ENCODE measurements around the gene ZNF829. TPM values are rescaled to one million over a fixed set of nuclear protein-coding genes. Genes with fewer than 3 reads are reported as not detected.

ZNF829 gene
- total and polyA plus RNA-seq, 2 of the 4 experiments (the other 2 are of a cell fraction): 0.58 to 3.0 TPM

GRCh38 chr19:36950335-36951119 is 34.4 kb upstream of the ZNF829 start:
- Histone ChIP-seq H3K27ac (ENCODE audit: insufficient read depth, low read length) (no peak overlapping the region), H3K36me3 (ENCODE audit: control insufficient read depth, insufficient read depth, low read length) (peaks cover 15% of the 10 kb centered on the region), H4K5ac (ENCODE audit: low read depth, low read length) (no peak overlapping the region), H3K9me3 (ENCODE audit: control insufficient read depth, insufficient read depth, low read length) (peaks cover 43% of the 10 kb centered on the region), H2BK20ac (ENCODE audit: low read depth, low read length) (no peak overlapping the region), H3K4me2 (ENCODE audit: low read depth, low read length) (no peak overlapping the region), H2BK120ac (ENCODE audit: low read depth, low read length) (no peak overlapping the region), H3K56ac (ENCODE audit: extremely low read depth, insufficient read depth, low read length) (no peak overlapping the region), H3K79me1 (ENCODE audit: low read depth in 1 of 2, low read length in 2 of 2) (no peaks in the 10 kb centered on the region), H2AK9ac (replicated peaks; ENCODE audit: low read depth, low read length, poor library complexity) (no peak overlapping the region), H2BK15ac (ENCODE audit: low read depth, low read length) (no peak overlapping the region), H3K9me1 (ENCODE audit: insufficient read depth, low read length) (no peaks in the 10 kb centered on the region), H3K4me1 (ENCODE audit: control insufficient read depth, insufficient read depth, low read length) (no peaks in the 10 kb centered on the region), H3K9ac (ENCODE audit: low read depth, low read length) (no peak overlapping the region), H3K4ac (ENCODE audit: low read depth, low read length) (no peak overlapping the region), H3K4me3 (ENCODE audit: insufficient read depth, low read depth, low read length) (no peak overlapping the region), H3K27me3 (ENCODE audit: control insufficient read depth, insufficient read depth, low read length) (no peaks in the 10 kb centered on the region), H3K23ac (ENCODE audit: low read depth, low read length) (no peak overlapping the region), H2AK5ac (ENCODE audit: low read depth, low read length) (no peak overlapping the region), H3K18ac (ENCODE audit: low read depth, low read length) (no peak overlapping the region), H2AFZ (replicated peaks; ENCODE audit: low read length, poor library complexity) (no peak overlapping the region), H4K20me1 (ENCODE audit: insufficient read depth, low read length) (no peaks in the 10 kb centered on the region), H3K14ac (replicated peaks; ENCODE audit: low read depth, low read length) (no peak overlapping the region), H2BK5ac (ENCODE audit: low read depth, low read length, poor library complexity, severe bottlenecking) (no peak overlapping the region), H4K91ac (ENCODE audit: insufficient read depth, low read depth, low read length) (no peak overlapping the region), H4K8ac (ENCODE audit: low read depth in 2 of 2, low read length in 2 of 2) (no peak overlapping the region)
- DNase-seq: no peak
- in situ Hi-C loops (cut with MboI; ENCODE audit: low sequenced_read_pairs) (no loop called here), intact Hi-C loops (cut with micrococcal nuclease) (no loop called here), dilution Hi-C loops (cut with HindIII; ENCODE audit: low sequenced_read_pairs, unreplicated experiment) (no loop called here)
- WGBS, 2 experiments (ENCODE audit: extremely low coverage in 2 of 2, insufficient read length in 1 of 2): no CpG with 5 or more reads among the region's 5 CpGs
- TF ChIP-seq CEBPB (IDR thresholded peaks at IDR 0.05; ENCODE audit: low read depth, low read length): no peak
- TF ChIP-seq RCOR1 (IDR thresholded peaks at IDR 0.05; ENCODE audit: insufficient replicate concordance, low read length): no peak
- no peak for TF ChIP-seq RAD21 (IDR thresholded peaks at IDR 0.05; ENCODE audit: low read length)
- no peak for TF ChIP-seq FOS (IDR thresholded peaks at IDR 0.05; ENCODE audit: low read depth, low read length)
- no peak for TF ChIP-seq MAZ (IDR thresholded peaks at IDR 0.05; ENCODE audit: borderline replicate concordance, low read depth, low read length)
- no peak for TF ChIP-seq CHD1 (IDR thresholded peaks at IDR 0.05; ENCODE audit: low read depth, low read length)
- TF ChIP-seq, protein P1, sequence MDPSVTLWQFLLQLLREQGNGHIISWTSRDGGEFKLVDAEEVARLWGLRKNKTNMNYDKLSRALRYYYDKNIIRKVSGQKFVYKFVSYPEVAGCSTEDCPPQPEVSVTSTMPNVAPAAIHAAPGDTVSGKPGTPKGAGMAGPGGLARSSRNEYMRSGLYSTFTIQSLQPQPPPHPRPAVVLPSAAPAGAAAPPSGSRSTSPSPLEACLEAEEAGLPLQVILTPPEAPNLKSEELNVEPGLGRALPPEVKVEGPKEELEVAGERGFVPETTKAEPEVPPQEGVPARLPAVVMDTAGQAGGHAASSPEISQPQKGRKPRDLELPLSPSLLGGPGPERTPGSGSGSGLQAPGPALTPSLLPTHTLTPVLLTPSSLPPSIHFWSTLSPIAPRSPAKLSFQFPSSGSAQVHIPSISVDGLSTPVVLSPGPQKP (IDR thresholded peaks at IDR 0.05; ENCODE audit: borderline replicate concordance, low read depth, low read length): no peak
- TF ChIP-seq RFX5 (IDR thresholded peaks at IDR 0.05; ENCODE audit: low read depth, low read length): no peak
- TF ChIP-seq MAFK (IDR thresholded peaks at IDR 0.05; ENCODE audit: low read depth, low read length): no peak
- no peak for TF ChIP-seq POLR2A (IDR thresholded peaks at IDR 0.05; ENCODE audit: low read depth, low read length)
- no TSS peak for BruUV-seq (replicated peaks)
- no peak for ATAC-seq (ENCODE audit: low read depth)
- ChIA-PET POLR2A (ENCODE audit: unreplicated experiment) (no interaction called here), CTCF (no interaction called here)
